Measurements from ENCODE around the gene MYT1. TPM values are rescaled to one million over a fixed set of nuclear protein-coding genes. Genes with fewer than 3 reads are reported as not detected.

Gene MYT1
- total and polyA plus RNA-seq, 9 of the 15 experiments (the other 6 are each of a cell fraction or from before 2014, with no cell fraction given): 0.02 to 0.12 (median 0.06) TPM; not detected in 4

DNA sequence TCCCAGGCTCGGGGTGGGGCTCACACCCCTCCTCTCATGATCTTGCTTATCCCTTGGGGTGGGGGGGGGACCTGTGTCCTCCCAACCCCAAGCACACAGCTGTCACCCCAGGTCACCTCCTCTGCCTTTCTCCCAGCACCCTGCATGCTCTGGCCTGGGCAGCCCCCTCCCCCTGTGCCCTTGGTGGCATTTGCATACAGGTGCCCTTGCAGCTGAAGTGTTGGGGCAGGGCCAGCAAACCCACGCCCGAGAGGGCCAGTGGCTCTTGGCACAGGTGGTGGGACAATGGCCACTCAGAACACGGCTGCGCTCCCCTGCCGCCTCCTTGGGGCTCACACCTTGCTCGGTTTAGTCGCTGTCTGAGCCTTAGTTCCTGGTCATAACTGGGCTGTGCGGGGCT is 11.3 kb upstream of the MYT1 start:
- no peaks in the 10 kb centered on the region for H3K79me2 ChIP-seq (ENCODE audit: control insufficient read depth, insufficient read depth, low read length)
- peaks cover 2% of the 10 kb centered on the region for H3K9me1 ChIP-seq (ENCODE audit: control insufficient read depth, insufficient read depth, low read length)
- H3K27me3 ChIP-seq (ENCODE audit: control insufficient read depth in 2 of 2, insufficient read depth in 2 of 2, low read length in 2 of 2): peaks cover 0 to 52% of the 10 kb centered on the region in 2 experiments; a peak in 4 of 5 replicates
- WGBS (ENCODE audit: insufficient coverage, low coverage, missing lambda C conversion rate): 9% methylated on average over 9 of the region's 9 CpGs
- H3K9ac ChIP-seq (ENCODE audit: insufficient read depth in 1 of 2, low read depth in 2 of 2, low read length in 2 of 2): 0 out of 4 replicates have a peak overlapping the region, but pooled peaks of 1 of the 2 experiments have one; percentile 17
- FAIRE-seq (no peak), DNase-seq (ENCODE audit: extremely low read depth in 1 of 4, low spot score in 3 of 4) (no peak), ATAC-seq (no peak; the same call in 2 of the 3 replicates)
- TF ChIP-seq TBP (optimal IDR thresholded peaks at IDR 0.05; ENCODE audit: low read depth, low read length): no peak
- no peak for TF ChIP-seq XRCC4 (IDR thresholded peaks at IDR 0.05; ENCODE audit: extremely low read depth, insufficient read depth, insufficient read length)
- TF ChIP-seq MTF1 (CRISPR knock-in tag; IDR thresholded peaks at IDR 0.05; ENCODE audit: borderline replicate concordance): no peak
- TF ChIP-seq SMAD1 (IDR thresholded peaks at IDR 0.05; ENCODE audit: low read depth, low read length, partially characterized antibody): no peak
- no peak for TF ChIP-seq ESRRB (CRISPR knock-in tag; IDR thresholded peaks at IDR 0.05; ENCODE audit: borderline replicate concordance)
- no peak for TF ChIP-seq ZBTB2 (IDR thresholded peaks at IDR 0.05)
- no peak for TF ChIP-seq ZNF3 (CRISPR knock-in tag; IDR thresholded peaks at IDR 0.05)
- TF ChIP-seq TAF1 (IDR thresholded peaks at IDR 0.05; ENCODE audit: control insufficient read depth, extremely low read depth, insufficient read depth, low read length, severe bottlenecking): no peak
- no peak for TF ChIP-seq TCF3 (CRISPR knock-in tag; IDR thresholded peaks at IDR 0.05)
- no peak for TF ChIP-seq ZKSCAN8 (CRISPR knock-in tag; IDR thresholded peaks at IDR 0.05)
- TF ChIP-seq ZNF253 (CRISPR knock-in tag; conservative IDR thresholded peaks at IDR 0.05): no peak
- no peak for TF ChIP-seq HNRNPL (IDR thresholded peaks at IDR 0.05; ENCODE audit: low read depth, low read length)
- TF ChIP-seq, protein P1, sequence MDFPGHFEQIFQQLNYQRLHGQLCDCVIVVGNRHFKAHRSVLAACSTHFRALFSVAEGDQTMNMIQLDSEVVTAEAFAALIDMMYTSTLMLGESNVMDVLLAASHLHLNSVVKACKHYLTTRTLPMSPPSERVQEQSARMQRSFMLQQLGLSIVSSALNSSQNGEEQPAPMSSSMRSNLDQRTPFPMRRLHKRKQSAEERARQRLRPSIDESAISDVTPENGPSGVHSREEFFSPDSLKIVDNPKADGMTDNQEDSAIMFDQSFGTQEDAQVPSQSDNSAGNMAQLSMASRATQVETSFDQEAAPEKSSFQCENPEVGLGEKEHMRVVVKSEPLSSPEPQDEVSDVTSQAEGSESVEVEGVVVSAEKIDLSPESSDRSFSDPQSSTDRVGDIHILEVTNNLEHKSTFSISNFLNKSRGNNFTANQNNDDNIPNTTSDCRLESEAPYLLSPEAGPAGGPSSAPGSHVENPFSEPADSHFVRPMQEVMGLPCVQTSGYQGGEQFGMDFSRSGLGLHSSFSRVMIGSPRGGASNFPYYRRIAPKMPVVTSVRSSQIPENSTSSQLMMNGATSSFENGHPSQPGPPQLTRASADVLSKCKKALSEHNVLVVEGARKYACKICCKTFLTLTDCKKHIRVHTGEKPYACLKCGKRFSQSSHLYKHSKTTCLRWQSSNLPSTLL (IDR thresholded peaks at IDR 0.05): no peak
- TF ChIP-seq ZNF24 (IDR thresholded peaks at IDR 0.05): no peak
- TF ChIP-seq, protein P2, sequence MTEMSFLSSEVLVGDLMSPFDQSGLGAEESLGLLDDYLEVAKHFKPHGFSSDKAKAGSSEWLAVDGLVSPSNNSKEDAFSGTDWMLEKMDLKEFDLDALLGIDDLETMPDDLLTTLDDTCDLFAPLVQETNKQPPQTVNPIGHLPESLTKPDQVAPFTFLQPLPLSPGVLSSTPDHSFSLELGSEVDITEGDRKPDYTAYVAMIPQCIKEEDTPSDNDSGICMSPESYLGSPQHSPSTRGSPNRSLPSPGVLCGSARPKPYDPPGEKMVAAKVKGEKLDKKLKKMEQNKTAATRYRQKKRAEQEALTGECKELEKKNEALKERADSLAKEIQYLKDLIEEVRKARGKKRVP (CRISPR knock-in tag; IDR thresholded peaks at IDR 0.05): no peak
- peaks cover 0 to 18% of the 10 kb centered on the region in 2 experiments; a peak in 1 of 5 replicates for H3K4me1 ChIP-seq (replicated peaks in 1 of 2; ENCODE audit: control insufficient read depth in 2 of 2, insufficient read depth in 2 of 2, low read length in 2 of 2)
- peaks cover 6% of the 10 kb centered on the region for H4K20me1 ChIP-seq (replicated peaks; ENCODE audit: control insufficient read depth, insufficient read depth, low read length)
- no peaks in the 10 kb centered on the region for H3K36me3 ChIP-seq (ENCODE audit: control insufficient read depth, insufficient read depth, low read length)
- no peak overlapping the region for H2AFZ ChIP-seq (ENCODE audit: low read depth, low read length)
- H3K9me3 ChIP-seq (replicated peaks; ENCODE audit: control insufficient read depth, insufficient read depth, low read depth, low read length): peaks cover 3% of the 10 kb centered on the region
- H3K27ac ChIP-seq (ENCODE audit: extremely low read depth, low read depth, low read length): no peak overlapping the region
- ChIA-PET POLR2A (no interaction called here), CTCF (ENCODE audit: low intra/inter-chr PET ratio) (no interaction called here)
- H3K4me3 ChIP-seq: no peak overlapping the region
- intact Hi-C loops (cut with micrococcal nuclease) (no loop called here), in situ Hi-C loops (cut with MboI) (no loop called here)
- no peak overlapping the region for H3K4me2 ChIP-seq (ENCODE audit: insufficient read depth, low read length)
- no TSS peak for BruUV-seq (replicated peaks)
